Activated T-cell treated with anti-CD3 and anti-CD28 coated beads for 48 hours (primary cell): ENCODE results near the gene DMD.

Experiments
- DNase-seq: peaks from one replicate; pipeline ENCODE4 v3.0.0-alpha.2; 2020; ENCODE audit warnings: low read depth

Gene DMD

DNA sequence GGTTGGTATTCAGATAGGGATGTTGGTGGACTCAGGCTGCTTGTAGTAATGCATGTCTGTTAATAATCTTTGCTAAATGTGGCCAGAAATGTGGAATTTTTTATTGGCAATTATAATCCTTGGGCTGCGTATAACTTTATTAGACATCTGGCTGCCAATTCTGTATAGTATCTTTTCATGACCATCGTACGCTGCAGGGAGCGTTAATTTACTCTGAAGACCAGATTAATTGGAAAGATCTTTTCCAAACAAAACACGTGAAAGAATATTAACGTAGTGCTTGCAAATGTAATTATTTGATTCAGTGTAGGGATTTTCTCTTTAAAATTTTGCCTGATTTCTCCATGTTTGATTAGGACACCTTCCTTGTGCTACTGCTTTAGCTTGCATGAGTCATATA lies 2100.7 kb downstream of the DMD start:
- no peak for DNase-seq

- DNase-seq, result peak; percentile 28
These were observed 2111.7 kb downstream of the DMD start for GRCh38 chrX:31099536-31100090.

- no peak for DNase-seq
These were observed 2113.3 kb downstream of the DMD start for GRCh38 chrX:31098079-31098478.

GRCh38 chrX:31093639-31093975 lies 2117.7 kb downstream of the DMD start:
- no peak for DNase-seq

- no peak for DNase-seq
These were observed 2118.2 kb downstream of the DMD start for GRCh38 chrX:31092970-31093638.

DNA sequence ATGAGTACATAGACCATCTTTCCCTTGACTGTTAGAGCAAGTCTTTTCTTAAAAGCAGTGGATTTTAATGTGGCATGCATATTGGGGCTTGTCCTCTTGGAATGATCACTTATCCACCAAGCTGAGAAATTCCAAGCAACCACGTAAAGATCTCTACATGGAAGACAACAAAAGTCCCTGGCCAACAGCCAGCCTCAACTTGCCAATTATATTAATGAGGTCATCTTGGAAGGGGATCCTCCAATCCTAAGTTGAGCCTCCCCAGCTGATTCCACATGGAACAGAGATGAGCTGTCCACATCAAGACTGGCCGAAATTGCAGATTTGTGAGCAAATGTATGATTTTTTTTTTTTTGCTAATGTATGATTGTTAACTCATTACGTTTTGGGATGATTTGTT lies 2118.9 kb downstream of the DMD start:
- DNase-seq, result no peak

GRCh38 chrX:31091819-31092218 lies 2119.5 kb downstream of the DMD start:
- no peak for DNase-seq

DNA sequence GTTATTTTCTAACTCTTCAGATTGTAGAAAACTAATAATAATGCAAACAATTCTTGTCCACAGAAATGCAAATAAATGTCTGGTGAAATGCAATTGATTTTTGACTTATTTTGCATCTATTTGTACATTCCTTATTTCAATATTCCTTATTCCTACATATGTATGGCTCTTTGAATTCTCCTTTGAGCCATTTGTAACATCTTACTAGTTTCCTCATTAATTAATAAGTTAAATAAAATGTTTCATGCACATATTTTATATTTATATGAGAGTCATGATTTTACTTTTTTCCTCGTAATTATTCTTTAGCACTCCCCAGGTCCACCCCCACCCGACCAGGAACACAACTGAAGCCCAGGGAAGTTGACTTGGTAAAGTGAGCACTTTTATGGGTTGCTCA lies 2136.8 kb downstream of the DMD start:
- DNase-seq, result no peak

- DNase-seq, result no peak
These were observed 2139.6 kb downstream of the DMD start, which contains the start of gene FTHL17 for GRCh38 chrX:31071725-31072124. FTHL17 (minus strand) TSS chrX:31072041; CDS start chrX:31071953, 88 bp downstream.

DNA sequence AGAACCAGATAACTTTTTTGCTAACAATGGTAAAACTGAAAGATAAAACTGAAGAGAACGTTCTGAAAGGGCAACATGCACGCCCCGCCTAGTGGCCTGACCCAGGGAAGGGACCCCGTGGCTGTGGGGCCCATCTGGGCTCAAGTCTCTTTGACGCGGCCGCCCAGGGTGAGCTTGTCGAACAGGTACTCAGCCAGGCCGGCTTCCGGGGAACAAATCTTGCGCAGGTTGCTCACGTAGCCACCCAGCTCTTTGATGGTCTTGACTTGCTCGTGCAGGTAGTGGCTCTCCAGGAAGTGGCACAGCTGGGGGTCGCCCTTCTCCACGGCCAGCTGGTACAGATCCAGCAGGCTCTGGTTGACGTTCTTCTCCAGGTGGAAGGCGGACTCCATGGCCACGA lies 2140.1 kb downstream of the DMD start:
- DNase-seq, result no peak

- DNase-seq, result no peak
These were observed 2141.3 kb downstream of the DMD start for GRCh38 chrX:31070057-31070468.
